RWPE1 (cell line): ENCODE data around the gene CDH13.

Source experiments
- CTCF ChIA-PET: fragments of 350-600 bp; sonication (Branson Sonifier 250); formaldehyde crosslinking; extraction: SDS; loops from one replicate; lab custom pipeline; 2021; lab: Yijun Ruan, JAX
- POLR2A ChIA-PET: fragments of 400-600 bp; formaldehyde crosslinking; extraction: SDS; loops from one replicate; lab custom pipeline; 2020; ENCODE audit warnings: antibody characterized with exemption; ENCODE audit not compliant: low non-redundant PET; lab: Yijun Ruan, JAX
- DNase-seq: peaks from one replicate; pipeline ENCODE4 v3.0.0; 2012; ENCODE audit warnings: low spot score
- H3K27ac ChIP-seq: fragments of 450-650 bp; 2 replicates; pipeline ENCODE4 v1.5.1; 2017
- TF ChIP-seq, protein P1 (sequence below): fragments of 450-650 bp; conservative IDR thresholded peaks from 2 replicates; pipeline ENCODE4 v1.5.1; 2017; ENCODE audit warnings: low read depth, mild to moderate bottlenecking

Gene CDH13

GRCh38 chr16:83316458-83316857 lies 689.7 kb downstream of the CDH13 start:
- CTCF ChIA-PET: no interaction called here
- TF ChIP-seq, protein P1, sequence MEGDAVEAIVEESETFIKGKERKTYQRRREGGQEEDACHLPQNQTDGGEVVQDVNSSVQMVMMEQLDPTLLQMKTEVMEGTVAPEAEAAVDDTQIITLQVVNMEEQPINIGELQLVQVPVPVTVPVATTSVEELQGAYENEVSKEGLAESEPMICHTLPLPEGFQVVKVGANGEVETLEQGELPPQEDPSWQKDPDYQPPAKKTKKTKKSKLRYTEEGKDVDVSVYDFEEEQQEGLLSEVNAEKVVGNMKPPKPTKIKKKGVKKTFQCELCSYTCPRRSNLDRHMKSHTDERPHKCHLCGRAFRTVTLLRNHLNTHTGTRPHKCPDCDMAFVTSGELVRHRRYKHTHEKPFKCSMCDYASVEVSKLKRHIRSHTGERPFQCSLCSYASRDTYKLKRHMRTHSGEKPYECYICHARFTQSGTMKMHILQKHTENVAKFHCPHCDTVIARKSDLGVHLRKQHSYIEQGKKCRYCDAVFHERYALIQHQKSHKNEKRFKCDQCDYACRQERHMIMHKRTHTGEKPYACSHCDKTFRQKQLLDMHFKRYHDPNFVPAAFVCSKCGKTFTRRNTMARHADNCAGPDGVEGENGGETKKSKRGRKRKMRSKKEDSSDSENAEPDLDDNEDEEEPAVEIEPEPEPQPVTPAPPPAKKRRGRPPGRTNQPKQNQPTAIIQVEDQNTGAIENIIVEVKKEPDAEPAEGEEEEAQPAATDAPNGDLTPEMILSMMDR: no peak

DNA sequence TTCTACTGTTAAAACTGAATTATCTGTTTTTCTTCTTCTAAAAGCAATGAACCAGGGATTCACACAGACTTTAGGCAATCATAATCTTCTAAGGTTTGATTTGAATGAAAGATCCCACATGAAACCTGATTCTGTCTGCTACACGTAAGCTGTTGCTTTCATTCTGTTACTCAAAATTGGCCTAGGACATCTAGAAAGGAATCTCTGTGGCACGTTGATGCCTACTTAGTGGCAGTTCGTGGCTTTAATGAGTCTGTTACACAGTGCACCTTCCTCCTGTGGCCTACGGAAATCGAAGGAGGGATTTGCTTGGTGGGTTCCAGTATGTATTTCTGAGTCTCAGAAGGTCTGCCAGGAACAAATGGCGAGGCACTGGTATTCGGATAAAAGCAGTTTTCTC lies 691.6 kb downstream of the CDH13 start:
- DNase-seq: no peak
- CTCF ChIA-PET: no interaction called here
- no peak overlapping the region for H3K27ac ChIP-seq
- TF ChIP-seq, protein P1: no peak
- POLR2A ChIA-PET: no interaction called here

More at GRCh38 chr16:83316458-83316857, 689.7 kb downstream of the CDH13 start:
- no peak overlapping the region for H3K27ac ChIP-seq
- POLR2A ChIA-PET: no interaction called here
- DNase-seq: no peak

DNA sequence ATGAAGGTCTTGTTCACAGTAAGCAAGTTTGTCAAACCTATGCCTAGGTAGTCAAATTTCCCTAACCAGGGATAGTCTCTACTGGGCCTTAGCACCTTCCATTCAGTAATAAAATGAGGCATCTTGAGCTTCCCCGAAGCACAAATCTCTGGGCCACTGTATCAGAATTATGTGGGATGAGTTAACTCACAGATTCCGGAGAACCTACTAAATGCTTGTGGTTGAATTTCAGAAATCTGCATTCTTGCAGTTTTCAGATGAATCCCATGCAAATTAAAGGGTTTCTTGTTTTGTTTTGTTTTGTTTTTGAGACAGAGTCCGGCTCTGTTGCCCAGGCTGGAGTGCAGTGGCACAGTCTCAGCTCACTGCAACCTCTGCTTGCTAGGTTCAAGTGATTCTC lies 702.2 kb downstream of the CDH13 start:
- ChIA-PET CTCF (no interaction called here), POLR2A (no interaction called here)
- H3K27ac ChIP-seq: no peak overlapping the region
- TF ChIP-seq, protein P1: no peak
- DNase-seq: no peak

DNA sequence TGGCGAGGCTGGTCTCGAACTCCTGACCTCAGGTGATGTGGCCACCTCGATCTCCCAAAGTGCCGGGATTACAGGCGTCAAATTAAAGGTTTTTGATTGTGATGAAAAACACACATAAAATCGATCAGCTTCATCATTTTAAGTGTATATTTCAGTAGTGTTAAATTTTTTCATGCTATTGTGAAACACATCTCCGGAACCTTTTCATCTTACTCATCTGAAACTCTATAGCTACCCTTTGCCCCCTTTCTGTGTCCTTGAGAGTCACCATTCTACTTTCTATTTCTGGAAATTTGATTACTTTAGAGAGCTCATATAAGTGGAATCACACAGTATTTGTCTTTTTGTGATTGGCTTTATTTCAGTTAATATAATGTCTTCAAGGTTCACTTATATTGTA lies 702.7 kb downstream of the CDH13 start:
- ChIA-PET POLR2A (no interaction called here), CTCF (interaction anchor here (0.6 to 0.7 kb wide), 2 partner anchors 989 to 1121 kb away, joined by 3 to 6 read pairs; no protein-coding TSS in a partner anchor)
- DNase-seq: no peak
- TF ChIP-seq, protein P1: no peak
- H3K27ac ChIP-seq: no peak overlapping the region

DNA sequence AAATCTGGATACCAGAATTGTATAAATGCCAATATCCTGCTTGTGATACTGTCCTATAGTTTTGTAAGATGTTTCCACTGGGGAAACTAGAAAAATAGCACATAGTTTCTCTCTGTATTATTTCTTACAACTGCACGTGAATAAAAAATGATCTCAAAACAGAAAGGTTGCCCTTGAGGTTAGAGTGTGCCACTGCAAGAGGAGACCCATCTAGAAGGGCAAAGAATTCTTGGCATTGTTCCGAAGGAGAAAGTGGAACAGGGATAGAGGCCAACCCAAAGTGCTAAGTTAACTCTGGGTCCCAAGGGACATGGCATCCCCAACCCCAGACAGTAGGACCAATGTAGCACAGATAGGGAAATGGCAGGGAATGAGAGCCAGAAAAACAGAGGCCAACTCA lies 703.5 kb downstream of the CDH13 start:
- POLR2A ChIA-PET: no interaction called here

DNA sequence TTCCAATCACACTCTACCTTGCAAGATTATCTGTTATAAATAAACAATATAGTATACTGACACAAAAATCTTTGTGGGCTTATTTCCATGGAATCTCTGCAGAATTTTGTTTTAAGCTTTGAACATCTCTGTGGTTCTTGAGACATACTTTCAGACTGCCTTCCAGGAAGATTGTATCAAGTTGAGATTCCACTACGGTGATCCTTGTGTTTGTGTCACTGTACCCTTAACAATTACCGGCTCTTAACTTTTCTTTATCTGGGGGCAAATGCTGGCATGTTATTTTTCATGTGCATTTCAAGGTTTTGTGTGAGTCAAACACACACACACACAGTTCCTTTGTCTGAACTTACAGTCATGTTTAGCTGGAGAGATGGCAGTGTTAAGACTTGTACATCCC lies 708.3 kb downstream of the CDH13 start:
- ChIA-PET POLR2A (no interaction called here), CTCF (no interaction called here)
- TF ChIP-seq, protein P1: no peak
- H3K27ac ChIP-seq: no peak overlapping the region
- no peak for DNase-seq

More for the DNA sequence above, 703.5 kb downstream of the CDH13 start:
- no peak overlapping the region for H3K27ac ChIP-seq
- no peak for DNase-seq
- TF ChIP-seq, protein P1: no peak
- CTCF ChIA-PET: no interaction called here
